Upper lobe of left lung (tissue), 4 donors: ENCODE results near the gene CERS2.

Experiments used
- CTCF ChIP-seq, 6 experiments: fragments of 450-650 bp in 4 of 6; fragments of 200-600 bp in 2 of 6; sonication (generic) in 2 of 6; IDR thresholded peaks; one replicate each; pipeline ENCODE4 v1.5.1; 2016 to 2019; ENCODE audit warnings: antibody characterized with exemption in 6 of 6
- EP300 ChIP-seq, 4 donors: sonication (generic); formaldehyde crosslinking; IDR thresholded peaks; one replicate each; pipeline ENCODE4 v1.5.1; 2017; ENCODE audit warnings: antibody characterized with exemption in 4 of 4, control low read depth in 2 of 4
- POLR2A ChIP-seq, 4 donors: fragments of 450-650 bp; IDR thresholded peaks; one replicate each; pipeline ENCODE4 v1.5.1; 2016 to 2017; ENCODE audit warnings: antibody characterized with exemption in 4 of 4, mild to moderate bottlenecking in 2 of 4
- POLR2AphosphoS5 ChIP-seq, 2 donors: sonication (generic); formaldehyde crosslinking; IDR thresholded peaks; one replicate each; pipeline ENCODE4 v1.5.1; 2017; ENCODE audit warnings: antibody characterized with exemption in 2 of 2

GRCh38 chr1:150960646-150961045 is 14.0 kb downstream of the CERS2 start:
- TF ChIP-seq POLR2AphosphoS5 (IDR thresholded peaks at IDR 0.05): no peak
- no peak for TF ChIP-seq CTCF (IDR thresholded peaks at IDR 0.05)
- TF ChIP-seq POLR2A (IDR thresholded peaks at IDR 0.05): no peak
- no peak for TF ChIP-seq EP300 (IDR thresholded peaks at IDR 0.05)
